ENCODE data around the gene TEDC1. TPM values are rescaled to one million over a fixed set of nuclear protein-coding genes. Genes with fewer than 3 reads are reported as not detected.

TEDC1 gene
- polyA plus RNA-seq, 1 experiment = 6.4 TPM

GRCh38 chr14:105536691-105537579, 45.9 kb downstream of the TEDC1 start:
- CTCF ChIA-PET = interaction anchor here (0.5 to 2.7 kb wide), 9 partner anchors 9 to 166 kb away, joined by 3 to 18 read pairs (median 4); no protein-coding TSS in a partner anchor
- Histone ChIP-seq H3K4me3 (ENCODE audit: low read depth, low read length) (no peak overlapping the region), H3K27me3 (ENCODE audit: control insufficient read depth, insufficient read depth, low read length) (no peaks in the 10 kb centered on the region), H3K36me3 (ENCODE audit: control insufficient read depth, insufficient read depth, low read length) (no peaks in the 10 kb centered on the region)
- no peak for DNase-seq (ENCODE audit: low read depth)
- TF ChIP-seq, protein P1, sequence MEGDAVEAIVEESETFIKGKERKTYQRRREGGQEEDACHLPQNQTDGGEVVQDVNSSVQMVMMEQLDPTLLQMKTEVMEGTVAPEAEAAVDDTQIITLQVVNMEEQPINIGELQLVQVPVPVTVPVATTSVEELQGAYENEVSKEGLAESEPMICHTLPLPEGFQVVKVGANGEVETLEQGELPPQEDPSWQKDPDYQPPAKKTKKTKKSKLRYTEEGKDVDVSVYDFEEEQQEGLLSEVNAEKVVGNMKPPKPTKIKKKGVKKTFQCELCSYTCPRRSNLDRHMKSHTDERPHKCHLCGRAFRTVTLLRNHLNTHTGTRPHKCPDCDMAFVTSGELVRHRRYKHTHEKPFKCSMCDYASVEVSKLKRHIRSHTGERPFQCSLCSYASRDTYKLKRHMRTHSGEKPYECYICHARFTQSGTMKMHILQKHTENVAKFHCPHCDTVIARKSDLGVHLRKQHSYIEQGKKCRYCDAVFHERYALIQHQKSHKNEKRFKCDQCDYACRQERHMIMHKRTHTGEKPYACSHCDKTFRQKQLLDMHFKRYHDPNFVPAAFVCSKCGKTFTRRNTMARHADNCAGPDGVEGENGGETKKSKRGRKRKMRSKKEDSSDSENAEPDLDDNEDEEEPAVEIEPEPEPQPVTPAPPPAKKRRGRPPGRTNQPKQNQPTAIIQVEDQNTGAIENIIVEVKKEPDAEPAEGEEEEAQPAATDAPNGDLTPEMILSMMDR (IDR thresholded peaks at IDR 0.05; ENCODE audit: insufficient read depth, low read depth, low read length) = no peak
- POLR2A ChIA-PET = no interaction called here

- ChIA-PET CTCF (interaction anchor here (0.6 to 2.7 kb wide), 11 partner anchors 9 to 207 kb away, joined by 3 to 18 read pairs (median 4); no protein-coding TSS in a partner anchor), POLR2A (no interaction called here)
- Histone ChIP-seq H3K27me3 (ENCODE audit: control insufficient read depth, insufficient read depth, low read length) (no peaks in the 10 kb centered on the region), H3K4me3 (ENCODE audit: low read depth, low read length) (no peak overlapping the region), H3K36me3 (ENCODE audit: control insufficient read depth, insufficient read depth, low read length) (no peaks in the 10 kb centered on the region)
- TF ChIP-seq, protein P1 (IDR thresholded peaks at IDR 0.05; ENCODE audit: insufficient read depth, low read depth, low read length) = peak; percentile 98
- no peak for DNase-seq (ENCODE audit: low read depth)
Measured at GRCh38 chr14:105537580-105538474, 46.8 kb downstream of the TEDC1 start.

DNA sequence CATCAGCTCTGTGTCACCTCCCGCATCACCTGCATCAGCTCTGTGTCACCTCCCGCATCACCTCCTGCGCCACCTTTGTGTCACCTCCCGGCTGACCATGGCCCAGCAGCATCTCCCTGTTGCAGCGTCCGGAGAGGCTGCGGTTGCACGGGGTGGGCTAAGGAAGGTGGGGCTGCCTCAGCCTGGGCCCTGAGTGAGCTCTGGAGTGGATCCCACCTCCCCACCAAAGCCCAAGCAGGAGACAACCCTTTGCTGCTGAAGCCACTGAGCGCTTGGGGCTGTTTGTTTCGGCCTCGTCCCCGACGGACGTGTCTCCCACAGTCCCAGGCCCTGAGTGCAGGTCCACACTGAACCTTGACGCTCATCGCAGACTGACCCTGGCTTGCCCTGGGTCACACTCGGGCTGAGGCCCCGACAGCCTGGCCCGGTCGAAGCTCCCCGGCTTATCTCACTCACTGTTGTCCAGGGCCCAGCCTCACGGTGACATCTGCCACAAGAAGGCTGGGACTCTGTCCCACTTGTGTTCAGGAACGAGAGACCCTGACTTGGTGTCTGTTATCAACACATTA, 47.5 kb downstream of the TEDC1 start:
- no peak for DNase-seq (ENCODE audit: low read depth)
- no peak overlapping the region for H3K4me3 ChIP-seq (ENCODE audit: low read depth, low read length)
- CTCF ChIA-PET = interaction anchor here (0.6 to 2.7 kb wide), 4 partner anchors 10 to 208 kb away, joined by 3 to 18 read pairs (median 6); no protein-coding TSS in a partner anchor
- POLR2A ChIA-PET = no interaction called here
- H3K36me3 ChIP-seq (ENCODE audit: control insufficient read depth, insufficient read depth, low read length) = no peaks in the 10 kb centered on the region
- no peaks in the 10 kb centered on the region for H3K27me3 ChIP-seq (ENCODE audit: control insufficient read depth, insufficient read depth, low read length)
- TF ChIP-seq, protein P1 (IDR thresholded peaks at IDR 0.05; ENCODE audit: insufficient read depth, low read depth, low read length) = no peak

DNA sequence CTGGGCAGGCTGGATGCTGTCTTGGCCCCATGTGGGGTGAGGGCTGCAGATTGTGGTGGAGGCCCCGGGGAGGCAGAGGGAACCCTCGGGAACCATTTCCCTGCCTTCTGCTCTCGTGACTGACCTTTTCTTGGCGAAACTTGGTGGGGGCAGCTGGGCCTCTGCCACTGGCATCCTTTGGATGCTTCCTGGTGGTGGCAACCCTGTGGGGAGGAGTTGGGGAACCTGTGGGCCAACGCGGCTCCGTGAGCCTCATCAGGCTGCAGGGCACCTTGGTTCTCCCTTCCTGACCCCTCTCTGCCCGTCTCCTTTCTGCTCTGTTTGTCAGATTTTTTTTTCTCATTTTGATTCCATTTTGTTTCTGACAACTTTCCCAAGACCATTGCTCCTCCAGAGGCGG, 49.8 kb downstream of the TEDC1 start:
- no peaks in the 10 kb centered on the region for H3K36me3 ChIP-seq (ENCODE audit: control insufficient read depth, insufficient read depth, low read length)
- H3K4me3 ChIP-seq (ENCODE audit: low read depth, low read length) = no peak overlapping the region
- ChIA-PET CTCF (no interaction called here), POLR2A (no interaction called here)
- DNase-seq (ENCODE audit: low read depth) = no peak
- H3K27me3 ChIP-seq (ENCODE audit: control insufficient read depth, insufficient read depth, low read length) = no peaks in the 10 kb centered on the region
- TF ChIP-seq, protein P1 (IDR thresholded peaks at IDR 0.05; ENCODE audit: insufficient read depth, low read depth, low read length) = no peak

Measured in BJ (cell line).